ENCODE data around the gene NDUFA11. TPM values are rescaled to one million over a fixed set of nuclear protein-coding genes. Genes with fewer than 3 reads are reported as not detected.

NDUFA11 gene
- total and polyA plus RNA-seq, 9 of the 15 experiments (the other 6 are each of a cell fraction or from before 2014, with no cell fraction given): 63.3 to 486 (median 274) TPM

- H3K9ac ChIP-seq (ENCODE audit: insufficient read depth in 1 of 2, low read depth in 2 of 2, low read length in 2 of 2): no peak overlapping the region
- in situ Hi-C loops (cut with MboI): no loop called here
- H3K4me3 ChIP-seq: no peak overlapping the region
- FAIRE-seq: no peak
- H3K9me3 ChIP-seq (replicated peaks; ENCODE audit: control insufficient read depth, insufficient read depth, low read depth, low read length): no peaks in the 10 kb centered on the region
- H3K27me3 ChIP-seq (ENCODE audit: control insufficient read depth in 2 of 2, insufficient read depth in 2 of 2, low read length in 2 of 2): peaks cover 2 to 23% of the 10 kb centered on the region in 2 experiments; a peak in 2 of 5 replicates
- POLR2A ChIA-PET: interaction anchor here (0.6 to 1.2 kb wide), 3 partner anchors 11 to 44 kb away, joined by 3 to 4 read pairs (median 4); no protein-coding TSS in a partner anchor
- BruUV-seq (replicated peaks): no TSS peak
- H3K4me1 ChIP-seq (replicated peaks in 1 of 2; ENCODE audit: control insufficient read depth in 2 of 2, insufficient read depth in 2 of 2, low read length in 2 of 2): peaks cover 0 to 23% of the 10 kb centered on the region in 2 experiments; a peak in 2 of 5 replicates
- H3K27ac ChIP-seq (ENCODE audit: extremely low read depth, low read depth, low read length): no peak overlapping the region
- H2AFZ ChIP-seq (ENCODE audit: low read depth, low read length): no peak overlapping the region
- no peaks in the 10 kb centered on the region for H3K9me1 ChIP-seq (ENCODE audit: control insufficient read depth, insufficient read depth, low read length)
- ATAC-seq: no peak
- intact Hi-C loops (cut with micrococcal nuclease): no loop called here
- H3K36me3 ChIP-seq (ENCODE audit: control insufficient read depth, insufficient read depth, low read length): no peaks in the 10 kb centered on the region
- peaks cover 3% of the 10 kb centered on the region; the same call in 1 of the 2 replicates for H4K20me1 ChIP-seq (replicated peaks; ENCODE audit: control insufficient read depth, insufficient read depth, low read length)
- no peak overlapping the region for H3K4me2 ChIP-seq (ENCODE audit: insufficient read depth, low read length)
- 20% methylated on average over 11 of the region's 11 CpGs for WGBS (ENCODE audit: insufficient coverage, low coverage, missing lambda C conversion rate)
- no peak for DNase-seq (ENCODE audit: extremely low read depth in 1 of 4, low spot score in 3 of 4)
- CTCF ChIA-PET (ENCODE audit: low intra/inter-chr PET ratio): no interaction called here
- H3K79me2 ChIP-seq (ENCODE audit: control insufficient read depth, insufficient read depth, low read length): no peaks in the 10 kb centered on the region
- no peak for TF ChIP-seq FOXP4 (CRISPR knock-in tag; IDR thresholded peaks at IDR 0.05; ENCODE audit: borderline replicate concordance)
- TF ChIP-seq MYC (IDR thresholded peaks at IDR 0.05; ENCODE audit: low read depth, low read length): no peak
- TF ChIP-seq MYC (CRISPR knock-in tag; IDR thresholded peaks at IDR 0.05; ENCODE audit: borderline replicate concordance, low read depth): no peak
- TF ChIP-seq AFF1 (IDR thresholded peaks at IDR 0.05; ENCODE audit: low read depth in 1 of 2, partially characterized antibody in 2 of 2): no peak
- TF ChIP-seq CEBPG (CRISPR knock-in tag; IDR thresholded peaks at IDR 0.05): no peak
- TF ChIP-seq CEBPG (tag; conservative IDR thresholded peaks at IDR 0.05 in 1 of 2, IDR thresholded peaks at IDR 0.05 in 1 of 2): no peak
- no peak for TF ChIP-seq DIDO1 (tag; IDR thresholded peaks at IDR 0.05; ENCODE audit: low read depth)
- TF ChIP-seq ZNF609 (CRISPR knock-in tag; IDR thresholded peaks at IDR 0.05; ENCODE audit: borderline replicate concordance): no peak
- no peak for TF ChIP-seq ZNF324 (CRISPR knock-in tag; IDR thresholded peaks at IDR 0.05)
- no peak for TF ChIP-seq PCBP2 (IDR thresholded peaks at IDR 0.05; ENCODE audit: low read depth, low read length, poor library complexity, severe bottlenecking)
Measured at GRCh38 chr19:5865772-5866171, 37.8 kb downstream of the NDUFA11 start.

All from K562 (cell line).